K562 (cell line): ENCODE measurements around the gene RGL2. TPM values are rescaled to one million over a fixed set of nuclear protein-coding genes. Genes with fewer than 3 reads are reported as not detected.

Source experiments
- BRD9 ChIP-seq: fragments of 450-650 bp; IDR thresholded peaks from 2 replicates; pipeline ENCODE4 v1.6.1; 2018; ENCODE audit warnings: low read depth; ENCODE audit not compliant: partially characterized antibody
- CHD1 ChIP-seq: fragments of 200-600 bp; sonication (generic); IDR thresholded peaks from one replicate; pipeline ENCODE4 v1.6.1; 2012; ENCODE audit warnings: mild to moderate bottlenecking, moderate library complexity, low read length, inconsistent platforms
- FOXM1 ChIP-seq, 2 experiments: fragments of 450-650 bp in 1 of 2; sonication (generic) in 1 of 2; formaldehyde crosslinking in 1 of 2; IDR thresholded peaks; 2 replicates each; pipeline versions ENCODE4 v1.6.1 to v1.9.0; 2017 to 2022; ENCODE audit warnings: low read depth in 2 of 2, mild to moderate bottlenecking in 2 of 2, missing genetic modification reagents in 1 of 2, moderate library complexity in 1 of 2
- HCFC1 ChIP-seq: IDR thresholded peaks from 2 replicates; pipeline ENCODE4 v1.6.1; 2012; ENCODE audit warnings: low read depth, low read length, improper control_type of control experiment
- HMGN3 ChIP-seq: IDR thresholded peaks from 2 replicates; pipeline ENCODE4 v1.6.1; 2011; ENCODE audit warnings: borderline replicate concordance, low read depth, mild to moderate bottlenecking, mixed read lengths, low read length; ENCODE audit not compliant: insufficient read length; ENCODE audit errors: extremely low read depth
- MYC ChIP-seq, 2 experiments: fragments of 250-450 bp in 1 of 2; sonication (Bioruptor Pico) in 1 of 2; IDR thresholded peaks; 2 replicates each; pipeline versions ENCODE4 v1.5.1 to v1.6.1; 2012 to 2021; ENCODE audit warnings: low read depth in 2 of 2, borderline replicate concordance in 1 of 2, improper control_type of control experiment in 1 of 2, low read length in 1 of 2, mild to moderate bottlenecking in 1 of 2, moderate library complexity in 1 of 2
- NFATC3 ChIP-seq: fragments of 450-650 bp; IDR thresholded peaks from 2 replicates; pipeline ENCODE4 v1.6.1; 2017; ENCODE audit warnings: mild to moderate bottlenecking
- NFE2L1 ChIP-seq: fragments of 450-650 bp; IDR thresholded peaks from 2 replicates; pipeline ENCODE4 v1.6.1; 2016; ENCODE audit warnings: missing genetic modification characterization, low read depth, mild to moderate bottlenecking, missing compliant biosample characterization, moderate library complexity, borderline replicate concordance
- PHF20 ChIP-seq: fragments of 450-650 bp; IDR thresholded peaks from 2 replicates; pipeline ENCODE4 v1.6.1; 2018; ENCODE audit not compliant: partially characterized antibody
- RB1 ChIP-seq: fragments of 450-650 bp; IDR thresholded peaks from 2 replicates; pipeline ENCODE4 v1.6.1; 2017; ENCODE audit warnings: low read depth, mild to moderate bottlenecking
- RFX5 ChIP-seq: IDR thresholded peaks from 2 replicates; pipeline ENCODE4 v1.6.1; 2011; ENCODE audit warnings: low read depth, mild to moderate bottlenecking, improper control_type of control experiment, low read length
- SRSF3 ChIP-seq: fragments of 200-400 bp; formaldehyde crosslinking; IDR thresholded peaks from 2 replicates; pipeline ENCODE4 v1.6.1; 2016; ENCODE audit warnings: mild to moderate bottlenecking, low read length, moderate library complexity; ENCODE audit not compliant: insufficient read depth
- TCF15 ChIP-seq: fragments of 250-450 bp; sonication (Bioruptor Pico); IDR thresholded peaks from 2 replicates; pipeline ENCODE4 v1.8.0; 2022; ENCODE audit warnings: moderate library complexity, mild to moderate bottlenecking, inconsistent platforms
- USF1 ChIP-seq: sonication (generic); formaldehyde crosslinking; IDR thresholded peaks from 2 replicates; pipeline ENCODE4 v1.9.0; 2022; ENCODE audit warnings: mild to moderate bottlenecking, missing genetic modification reagents
- VEZF1 ChIP-seq: fragments of 200-800 bp; sonication (Bioruptor generic); IDR thresholded peaks from 2 replicates; pipeline ENCODE4 v1.6.1; 2017; ENCODE audit warnings: missing genetic modification characterization, missing compliant biosample characterization
- ZFP36 ChIP-seq: fragments of 150-350 bp; IDR thresholded peaks from 2 replicates; pipeline ENCODE4 v1.6.1; 2018; ENCODE audit warnings: low read length, low read depth; ENCODE audit not compliant: partially characterized antibody
- ZFX ChIP-seq: sonication (generic); formaldehyde crosslinking; IDR thresholded peaks from 2 replicates; pipeline ENCODE4 v1.8.0; 2022; ENCODE audit warnings: mild to moderate bottlenecking, missing genetic modification reagents, moderate library complexity
- ZNF143 ChIP-seq: sonication (generic); formaldehyde crosslinking; IDR thresholded peaks from 2 replicates; pipeline ENCODE4 v1.9.0; 2022; ENCODE audit warnings: mild to moderate bottlenecking, missing genetic modification reagents
- polyA plus RNA-seq, 8 experiments: library from polyadenylated mRNA; depleted of rRNA in 4 of 8; stranded (reverse) in 5 of 8; unstranded in 3 of 8; fragments of >200 nt; fragmentation: Nextera tagmentation in 2 of 8; fragmentation: Illumina TruSeq in 1 of 8; extraction: Ambion mirVana in 2 of 8; extraction: Trizol in 1 of 8; gene quantifications; 2 replicates each; pipeline versions ENCODE4 v1.2.1 to v1.2.3, GENCODE V29; 2011 to 2014; ENCODE audit warnings: inconsistent platforms in 1 of 8, missing spikeins in 1 of 8
- total RNA-seq, 7 experiments: library from RNA; depleted of rRNA in 6 of 7; stranded (reverse); fragments of >200 nt in 6 of 7; fragmentation: Illumina TruSeq in 2 of 7; extraction: Trizol in 2 of 7; gene quantifications; 2 replicates each; pipeline versions ENCODE4 v1.2.1 to v1.2.3, GENCODE V29; 2011 to 2021; ENCODE audit warnings: low replicate concordance in 1 of 7
- TF ChIP-seq, protein P1 (sequence below): fragments of 450-650 bp; formaldehyde crosslinking; IDR thresholded peaks from 2 replicates; pipeline ENCODE4 v1.4.0; 2022; ENCODE audit warnings: mild to moderate bottlenecking, moderate library complexity
- TF ChIP-seq, protein P2 (sequence below): sonication (generic); formaldehyde crosslinking; IDR thresholded peaks from 2 replicates; pipeline ENCODE4 v1.8.1; 2023; ENCODE audit warnings: mild to moderate bottlenecking, missing genetic modification reagents

The RGL2 gene
- total and polyA plus RNA-seq, 9 of the 15 experiments (the other 6 are each of a cell fraction or from before 2014, with no cell fraction given): 1.8 to 57.1 (median 19.5) TPM

GRCh38 chr6:33313709-33314514 lies 15.2 kb upstream of the RGL2 start, which contains the start of gene TAPBP (continued):
- TF ChIP-seq HMGN3: peak; percentile 11
- no peak for TF ChIP-seq NFE2L1
- peak; percentile 51; the same call in 1 of the 2 replicates for TF ChIP-seq RB1
- TF ChIP-seq RFX5: no peak
- TF ChIP-seq PHF20: peak; percentile 37
- TF ChIP-seq MYC (IDR thresholded peaks at IDR 0.05; ENCODE audit: low read depth, low read length): no peak; the same call in 1 of the 2 replicates
- TF ChIP-seq MYC (CRISPR knock-in tag; IDR thresholded peaks at IDR 0.05; ENCODE audit: borderline replicate concordance, low read depth): peak; percentile 33; the same call in 1 of the 2 replicates
- peak; percentile 10 for TF ChIP-seq CHD1
- no peak for TF ChIP-seq SRSF3
- TF ChIP-seq USF1 (CRISPR knock-in tag): 0 out of 2 replicates have a peak, but pooled peaks have one; percentile 13
- no peak for TF ChIP-seq NFATC3
- peak; percentile 5 for TF ChIP-seq BRD9
- TF ChIP-seq TCF15 (CRISPR knock-in tag): no peak
- peak; percentile 5; the same call in 1 of the 2 replicates for TF ChIP-seq HCFC1
- peak; percentile 85 for TF ChIP-seq FOXM1 (IDR thresholded peaks at IDR 0.05; ENCODE audit: low read depth)
- 0 out of 2 replicates have a peak, but pooled peaks have one; percentile 10 for TF ChIP-seq FOXM1 (CRISPR knock-in tag; IDR thresholded peaks at IDR 0.05; ENCODE audit: low read depth)
- TF ChIP-seq, protein P1, sequence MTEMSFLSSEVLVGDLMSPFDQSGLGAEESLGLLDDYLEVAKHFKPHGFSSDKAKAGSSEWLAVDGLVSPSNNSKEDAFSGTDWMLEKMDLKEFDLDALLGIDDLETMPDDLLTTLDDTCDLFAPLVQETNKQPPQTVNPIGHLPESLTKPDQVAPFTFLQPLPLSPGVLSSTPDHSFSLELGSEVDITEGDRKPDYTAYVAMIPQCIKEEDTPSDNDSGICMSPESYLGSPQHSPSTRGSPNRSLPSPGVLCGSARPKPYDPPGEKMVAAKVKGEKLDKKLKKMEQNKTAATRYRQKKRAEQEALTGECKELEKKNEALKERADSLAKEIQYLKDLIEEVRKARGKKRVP (CRISPR knock-in tag): no peak
- TF ChIP-seq, protein P2, sequence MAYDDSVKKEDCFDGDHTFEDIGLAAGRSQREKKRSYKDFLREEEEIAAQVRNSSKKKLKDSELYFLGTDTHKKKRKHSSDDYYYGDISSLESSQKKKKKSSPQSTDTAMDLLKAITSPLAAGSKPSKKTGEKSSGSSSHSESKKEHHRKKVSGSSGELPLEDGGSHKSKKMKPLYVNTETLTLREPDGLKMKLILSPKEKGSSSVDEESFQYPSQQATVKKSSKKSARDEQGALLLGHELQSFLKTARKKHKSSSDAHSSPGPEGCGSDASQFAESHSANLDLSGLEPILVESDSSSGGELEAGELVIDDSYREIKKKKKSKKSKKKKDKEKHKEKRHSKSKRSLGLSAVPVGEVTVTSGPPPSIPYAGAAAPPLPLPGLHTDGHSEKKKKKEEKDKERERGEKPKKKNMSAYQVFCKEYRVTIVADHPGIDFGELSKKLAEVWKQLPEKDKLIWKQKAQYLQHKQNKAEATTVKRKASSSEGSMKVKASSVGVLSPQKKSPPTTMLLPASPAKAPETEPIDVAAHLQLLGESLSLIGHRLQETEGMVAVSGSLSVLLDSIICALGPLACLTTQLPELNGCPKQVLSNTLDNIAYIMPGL (CRISPR knock-in tag): 0 out of 2 replicates have a peak, but pooled peaks have one; percentile 29
- no peak for TF ChIP-seq ZFP36
- TF ChIP-seq ZFX (CRISPR knock-in tag): peak; percentile 85
- TF ChIP-seq ZNF143: 0 out of 2 replicates have a peak, but pooled peaks have one; percentile 35
- TF ChIP-seq VEZF1 (CRISPR knock-in tag): peak; percentile 56; the same call in 1 of the 2 replicates
